Sigmoid colon (tissue), 7 donors: Measurements from ENCODE around the gene EFCAB12. TPM values are rescaled to one million over a fixed set of nuclear protein-coding genes. Genes with fewer than 3 reads are reported as not detected.

Experiments used
- DNase-seq: peaks from one replicate; pipeline ENCODE4 v3.0.0-alpha.2; 2019
- H3K27ac ChIP-seq, 4 donors: fragments of 200-600 bp; sonication (generic); one replicate each; pipeline ENCODE4 v1.5.1; 2016 to 2019; ENCODE audit warnings: mild to moderate bottlenecking in 1 of 4
- H3K27me3 ChIP-seq, 3 donors: fragments of 200-600 bp; sonication (generic); one replicate each; pipeline ENCODE4 v1.5.1; 2019; ENCODE audit warnings: mild to moderate bottlenecking in 1 of 3
- H3K36me3 ChIP-seq, 4 donors: fragments of 200-600 bp; sonication (generic); one replicate each; pipeline ENCODE4 v1.5.1; 2016 to 2019
- H3K4me1 ChIP-seq, 4 donors: fragments of 200-600 bp; sonication (generic); one replicate each; pipeline ENCODE4 v1.5.1; 2017 to 2019
- H3K4me3 ChIP-seq, 4 donors: fragments of 200-600 bp; sonication (generic); one replicate each; pipeline ENCODE4 v1.5.1; 2017 to 2019; ENCODE audit warnings: mild to moderate bottlenecking in 2 of 4, moderate library complexity in 1 of 4
- H3K9me3 ChIP-seq, 4 donors: fragments of 200-600 bp in 3 of 4; sonication (generic) in 3 of 4; one replicate each; pipeline versions ENCODE4 v1.5.1 to v1.6.1; 2013 to 2019
- CTCF ChIP-seq, 4 experiments: fragments of 450-650 bp in 3 of 4; fragments of 200-600 bp in 1 of 4; IDR thresholded peaks; one replicate each; pipeline ENCODE4 v1.5.1; 2016 to 2019; ENCODE audit warnings: antibody characterized with exemption in 4 of 4, mild to moderate bottlenecking in 3 of 4, moderate library complexity in 2 of 4
- EP300 ChIP-seq, 4 donors: sonication (generic); formaldehyde crosslinking; IDR thresholded peaks; one replicate each; pipeline ENCODE4 v1.6.1; 2017; ENCODE audit warnings: antibody characterized with exemption in 4 of 4
- POLR2A ChIP-seq, 2 donors: fragments of 450-650 bp; IDR thresholded peaks; one replicate each; pipeline ENCODE4 v1.6.1; 2016; ENCODE audit warnings: antibody characterized with exemption in 2 of 2, mild to moderate bottlenecking in 2 of 2, moderate library complexity in 2 of 2
- POLR2AphosphoS5 ChIP-seq, 4 donors: sonication (generic); formaldehyde crosslinking; IDR thresholded peaks; one replicate each; pipeline ENCODE4 v1.6.1; 2017; ENCODE audit warnings: antibody characterized with exemption in 4 of 4
- WGBS, 2 donors: extraction: QIAGEN DNeasy Blood & Tissue Kit; methylation state at CpG; one replicate each; pipeline ENCODE4 v1.1.7; 2013; 5-methylcytosine and 5-hydroxymethylcytosine counted together
- intact Hi-C: fragments of 100-400 bp; cut with DNase I; formaldehyde crosslinking; loops from one replicate; pipeline ENCODE4 v1.15.1; 2023
- polyA plus RNA-seq, 3 donors: library from polyadenylated mRNA; stranded (reverse); fragments of 200-250 nt; gene quantifications; one replicate each; pipeline ENCODE4 v1.2.3, GENCODE V29; 2013
- total RNA-seq, 4 donors: library from RNA; depleted of rRNA; stranded (reverse); fragments of >200 nt; gene quantifications; one replicate each; pipeline ENCODE4 v1.1.0, GENCODE V29; 2016
- donor health status: healthy with polysubstance abuse.
- donor health status: Bipolar disorder and iron deficiency.
- donor health status: healthy.

The EFCAB12 gene
- total and polyA plus RNA-seq, 7 donors = 0.36 to 0.46 (median 0.38) TPM; not detected in 4

- no peaks in the 10 kb centered on the region for H3K4me1 ChIP-seq
Observed at GRCh38 chr3:129461022-129461421, 32.6 kb upstream of the EFCAB12 start.

GRCh38 chr3:129460572-129460971 is 32.1 kb upstream of the EFCAB12 start:
- no peak for DNase-seq
- H3K27me3 ChIP-seq = no peaks in the 10 kb centered on the region
- H3K9me3 ChIP-seq = no peaks in the 10 kb centered on the region
- TF ChIP-seq POLR2A (IDR thresholded peaks at IDR 0.05) (no peak), CTCF (IDR thresholded peaks at IDR 0.05) (no peak), EP300 (IDR thresholded peaks at IDR 0.05) (no peak), POLR2AphosphoS5 (IDR thresholded peaks at IDR 0.05) (no peak)
- intact Hi-C loops = no loop called here
- peaks cover 0 to 59% (median 3%) of the 10 kb centered on the region in 4 donors for H3K36me3 ChIP-seq
- H3K4me1 ChIP-seq = no peaks in the 10 kb centered on the region
- 94 to 98% methylated on average over 2 of the region's 2 CpGs for WGBS, 2 donors
- no peak overlapping the region for H3K27ac ChIP-seq
- H3K4me3 ChIP-seq = no peak overlapping the region

More at GRCh38 chr3:129461022-129461421, 32.6 kb upstream of the EFCAB12 start:
- Histone ChIP-seq H3K9me3 (no peaks in the 10 kb centered on the region), H3K36me3 (peaks cover 0 to 54% (median 3%) of the 10 kb centered on the region in 4 donors), H3K27me3 (no peaks in the 10 kb centered on the region), H3K27ac (no peak overlapping the region), H3K4me3 (no peak overlapping the region)
- intact Hi-C loops = no loop called here
- TF ChIP-seq POLR2A (IDR thresholded peaks at IDR 0.05) (no peak), CTCF (IDR thresholded peaks at IDR 0.05) (no peak), EP300 (IDR thresholded peaks at IDR 0.05) (no peak), POLR2AphosphoS5 (IDR thresholded peaks at IDR 0.05) (no peak)
- no peak for DNase-seq
- WGBS, 2 donors = 93 to 94% methylated on average over 1 of the region's 1 CpG

GRCh38 chr3:129460155-129460554 is 31.7 kb upstream of the EFCAB12 start:
- no peaks in the 10 kb centered on the region for H3K27me3 ChIP-seq
- H3K36me3 ChIP-seq = peaks cover 0 to 63% (median 3%) of the 10 kb centered on the region in 4 donors
- no peak for DNase-seq
- TF ChIP-seq POLR2A (IDR thresholded peaks at IDR 0.05) = no peak
- TF ChIP-seq EP300 (IDR thresholded peaks at IDR 0.05) = no peak
- no peak for TF ChIP-seq POLR2AphosphoS5 (IDR thresholded peaks at IDR 0.05)
- TF ChIP-seq CTCF (IDR thresholded peaks at IDR 0.05) = no peak
- intact Hi-C loops = no loop called here
- no peak overlapping the region for H3K27ac ChIP-seq
- no peaks in the 10 kb centered on the region for H3K9me3 ChIP-seq
- 93 to 98% methylated on average over 3 of the region's 3 CpGs for WGBS, 2 donors
- H3K4me1 ChIP-seq = no peaks in the 10 kb centered on the region
- H3K4me3 ChIP-seq = no peak overlapping the region

GRCh38 chr3:129453732-129454131 is 25.3 kb upstream of the EFCAB12 start:
- Histone ChIP-seq H3K27ac (no peak overlapping the region), H3K4me3 (no peak overlapping the region), H3K36me3 (peaks cover 0 to 67% (median 5%) of the 10 kb centered on the region in 4 donors), H3K4me1 (no peaks in the 10 kb centered on the region), H3K27me3 (no peaks in the 10 kb centered on the region), H3K9me3 (no peaks in the 10 kb centered on the region)
- WGBS, 2 donors = 86 to 89% methylated on average over 1 of the region's 1 CpG
- intact Hi-C loops = no loop called here
- TF ChIP-seq CTCF (IDR thresholded peaks at IDR 0.05) = no peak
- no peak for TF ChIP-seq EP300 (IDR thresholded peaks at IDR 0.05)
- no peak for TF ChIP-seq POLR2A (IDR thresholded peaks at IDR 0.05)
- TF ChIP-seq POLR2AphosphoS5 (IDR thresholded peaks at IDR 0.05) = no peak
- DNase-seq = no peak
